ENCODE data around the gene KCNC1. TPM values are rescaled to one million over a fixed set of nuclear protein-coding genes. Genes with fewer than 3 reads are reported as not detected.

Gene KCNC1
- total and polyA plus RNA-seq, 2 experiments from 2014 or later = 0.01 to 0.20 TPM

DNA sequence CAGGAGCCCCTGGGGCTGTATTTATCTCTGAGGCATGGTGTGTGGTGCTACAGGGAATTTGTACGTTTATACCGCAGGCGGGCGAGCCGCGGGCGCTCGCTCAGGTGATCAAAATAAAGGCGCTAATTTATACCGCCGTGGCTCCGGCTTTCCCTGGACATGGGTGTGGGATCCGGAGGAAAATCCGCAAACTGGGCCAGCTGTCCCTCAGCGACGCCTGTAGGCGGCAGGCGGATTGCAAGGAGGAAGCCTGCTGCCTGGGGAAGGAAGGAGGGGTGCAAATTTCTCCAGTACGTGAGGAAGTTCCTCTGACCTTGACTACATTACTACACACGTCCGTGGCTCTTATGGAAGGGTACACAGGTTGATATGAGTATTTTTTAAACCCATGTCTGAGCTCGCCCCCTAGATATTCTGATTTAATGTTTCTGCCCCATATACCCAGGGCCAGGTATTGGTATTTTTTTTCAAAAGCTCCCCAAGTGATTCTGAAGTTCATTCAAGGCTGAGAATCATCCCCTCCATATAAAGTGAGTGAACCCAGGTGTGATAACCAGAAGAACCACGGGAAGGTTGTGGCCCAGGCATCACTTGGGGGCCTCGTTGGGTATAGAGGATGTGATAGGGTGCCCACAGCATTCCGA is 12.5 kb upstream of the KCNC1 start:
- no peak for DNase-seq (ENCODE audit: low spot score)
- Histone ChIP-seq H3K9me3 (ENCODE audit: low read depth) (no peaks in the 10 kb centered on the region), H3K4me1 (ENCODE audit: insufficient read depth) (peaks cover 6% of the 10 kb centered on the region), H3K4me3 (no peak overlapping the region), H3K27me3 (peaks cover 100% of the 10 kb centered on the region), H3K9me2 (replicated peaks; ENCODE audit: insufficient read depth) (no peaks in the 10 kb centered on the region), H2AFZ (no peak overlapping the region), H3K36me3 (replicated peaks; ENCODE audit: insufficient read depth, low read depth) (no peaks in the 10 kb centered on the region), H3K79me2 (no peaks in the 10 kb centered on the region), H3K27ac (no peak overlapping the region), H3K4me2 (no peak overlapping the region), H4K20me1 (ENCODE audit: insufficient read depth, poor library complexity, severe bottlenecking) (no peaks in the 10 kb centered on the region)
- TF ChIP-seq, protein P1, sequence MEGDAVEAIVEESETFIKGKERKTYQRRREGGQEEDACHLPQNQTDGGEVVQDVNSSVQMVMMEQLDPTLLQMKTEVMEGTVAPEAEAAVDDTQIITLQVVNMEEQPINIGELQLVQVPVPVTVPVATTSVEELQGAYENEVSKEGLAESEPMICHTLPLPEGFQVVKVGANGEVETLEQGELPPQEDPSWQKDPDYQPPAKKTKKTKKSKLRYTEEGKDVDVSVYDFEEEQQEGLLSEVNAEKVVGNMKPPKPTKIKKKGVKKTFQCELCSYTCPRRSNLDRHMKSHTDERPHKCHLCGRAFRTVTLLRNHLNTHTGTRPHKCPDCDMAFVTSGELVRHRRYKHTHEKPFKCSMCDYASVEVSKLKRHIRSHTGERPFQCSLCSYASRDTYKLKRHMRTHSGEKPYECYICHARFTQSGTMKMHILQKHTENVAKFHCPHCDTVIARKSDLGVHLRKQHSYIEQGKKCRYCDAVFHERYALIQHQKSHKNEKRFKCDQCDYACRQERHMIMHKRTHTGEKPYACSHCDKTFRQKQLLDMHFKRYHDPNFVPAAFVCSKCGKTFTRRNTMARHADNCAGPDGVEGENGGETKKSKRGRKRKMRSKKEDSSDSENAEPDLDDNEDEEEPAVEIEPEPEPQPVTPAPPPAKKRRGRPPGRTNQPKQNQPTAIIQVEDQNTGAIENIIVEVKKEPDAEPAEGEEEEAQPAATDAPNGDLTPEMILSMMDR (IDR thresholded peaks at IDR 0.05; ENCODE audit: poor library complexity) = peak; percentile 26
- TF ChIP-seq EZH2phosphoT487 (IDR thresholded peaks at IDR 0.05; ENCODE audit: low read depth, severe bottlenecking, unreplicated experiment) (no peak), EZH2 (IDR thresholded peaks at IDR 0.05; ENCODE audit: borderline replicate concordance) (no peak)
- whole genome bisulfite sequencing (ENCODE audit: low lambda C conversion rate, missing lambda C conversion rate) = 18% methylated on average over 25 of the region's 25 CpGs

DNA sequence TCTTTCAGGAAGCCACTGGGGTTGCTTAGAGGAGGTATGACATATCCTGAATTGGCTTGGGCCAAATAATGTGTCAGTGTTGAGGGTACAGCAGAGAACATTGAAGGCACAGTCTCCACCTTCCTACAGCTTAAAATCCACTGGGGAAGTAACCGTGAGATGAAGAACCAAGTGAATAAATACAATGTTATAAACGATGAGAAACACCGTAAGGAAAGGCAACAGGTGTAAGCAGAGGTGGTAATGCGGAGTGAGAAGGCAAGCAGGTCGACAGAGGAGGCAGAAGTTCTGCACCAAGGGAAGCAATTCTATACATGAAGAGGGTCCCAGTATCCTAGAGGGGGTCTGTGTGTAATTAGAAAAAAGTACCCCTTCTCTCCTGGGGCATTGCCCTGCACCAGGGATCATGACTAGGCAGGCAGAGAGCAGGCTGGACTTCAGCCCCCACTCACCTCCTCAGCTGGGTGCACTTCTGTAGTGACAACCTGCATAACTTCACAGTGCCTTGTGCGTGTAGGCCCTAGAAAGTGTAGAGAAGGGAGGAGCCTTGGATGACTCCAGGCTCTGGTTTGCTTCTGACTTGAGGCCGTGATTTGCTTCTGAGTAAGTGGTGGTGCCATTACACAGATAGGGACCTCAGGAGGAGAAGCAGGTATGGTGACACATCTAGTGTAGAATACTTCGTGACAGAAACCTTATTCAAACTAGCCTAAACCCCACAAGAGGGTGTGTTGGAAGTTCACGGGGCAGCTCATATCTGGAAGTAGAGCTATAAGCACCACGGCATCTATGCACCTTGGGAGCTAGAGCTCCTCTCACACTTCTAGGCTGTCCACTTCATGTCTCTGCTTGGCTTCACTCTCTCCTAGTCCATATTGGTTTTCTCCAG is 10.3 kb upstream of the KCNC1 start:
- TF ChIP-seq EZH2phosphoT487 (IDR thresholded peaks at IDR 0.05; ENCODE audit: low read depth, severe bottlenecking, unreplicated experiment) (no peak), EZH2 (IDR thresholded peaks at IDR 0.05; ENCODE audit: borderline replicate concordance) (no peak)
- TF ChIP-seq, protein P1 (IDR thresholded peaks at IDR 0.05; ENCODE audit: poor library complexity) = no peak
- 68% methylated on average over 10 of the region's 10 CpGs for WGBS (ENCODE audit: low lambda C conversion rate, missing lambda C conversion rate)
- H3K27me3 ChIP-seq = peaks cover 99% of the 10 kb centered on the region

DNA sequence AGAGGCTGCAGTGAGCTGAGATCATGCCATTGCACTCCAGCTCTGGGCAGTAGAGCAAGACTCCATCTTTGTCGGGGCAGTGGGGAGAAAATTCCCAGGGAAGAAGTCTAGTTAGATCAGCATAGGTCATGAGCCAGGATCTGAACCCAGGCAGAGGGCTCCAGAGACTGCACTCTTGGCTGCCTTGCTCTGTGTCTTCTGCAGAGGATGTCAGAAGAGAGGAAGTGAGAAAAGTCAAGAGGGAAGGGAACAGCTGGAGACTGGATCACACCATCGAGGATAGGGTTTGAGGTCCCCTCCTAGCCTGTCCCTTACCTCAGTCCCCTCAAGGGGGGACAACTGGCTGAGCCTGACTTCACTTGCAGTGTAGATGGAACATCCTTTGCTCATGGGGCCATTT is 9.4 kb upstream of the KCNC1 start:
- 57% methylated on average over 2 of the region's 2 CpGs for WGBS (ENCODE audit: low lambda C conversion rate, missing lambda C conversion rate)

More for the DNA sequence above, 10.3 kb upstream of the KCNC1 start:
- Histone ChIP-seq H2AFZ (no peak overlapping the region), H3K4me3 (no peak overlapping the region), H3K9me2 (replicated peaks; ENCODE audit: insufficient read depth) (no peaks in the 10 kb centered on the region), H3K79me2 (no peaks in the 10 kb centered on the region), H3K9me3 (ENCODE audit: low read depth) (no peaks in the 10 kb centered on the region), H4K20me1 (ENCODE audit: insufficient read depth, poor library complexity, severe bottlenecking) (no peaks in the 10 kb centered on the region), H3K4me1 (ENCODE audit: insufficient read depth) (peaks cover 6% of the 10 kb centered on the region), H3K4me2 (no peak overlapping the region), H3K36me3 (replicated peaks; ENCODE audit: insufficient read depth, low read depth) (no peaks in the 10 kb centered on the region), H3K27ac (no peak overlapping the region)
- no peak for DNase-seq (ENCODE audit: low spot score)

More for the DNA sequence above, 9.4 kb upstream of the KCNC1 start:
- Histone ChIP-seq H3K27ac (no peak overlapping the region), H3K4me3 (no peak overlapping the region), H3K9me3 (ENCODE audit: low read depth) (no peaks in the 10 kb centered on the region), H4K20me1 (ENCODE audit: insufficient read depth, poor library complexity, severe bottlenecking) (no peaks in the 10 kb centered on the region), H3K4me2 (no peak overlapping the region), H3K36me3 (replicated peaks; ENCODE audit: insufficient read depth, low read depth) (no peaks in the 10 kb centered on the region), H3K9me2 (replicated peaks; ENCODE audit: insufficient read depth) (no peaks in the 10 kb centered on the region), H2AFZ (no peak overlapping the region), H3K4me1 (ENCODE audit: insufficient read depth) (peaks cover 6% of the 10 kb centered on the region), H3K27me3 (peaks cover 95% of the 10 kb centered on the region), H3K79me2 (no peaks in the 10 kb centered on the region)
- DNase-seq (ENCODE audit: low spot score) = no peak
- TF ChIP-seq EZH2phosphoT487 (IDR thresholded peaks at IDR 0.05; ENCODE audit: low read depth, severe bottlenecking, unreplicated experiment) = no peak
- TF ChIP-seq, protein P1 (IDR thresholded peaks at IDR 0.05; ENCODE audit: poor library complexity) = no peak
- no peak for TF ChIP-seq EZH2 (IDR thresholded peaks at IDR 0.05; ENCODE audit: borderline replicate concordance)
